ENCODE data around the gene SFXN1.

Gene SFXN1

GRCh38 chr5:175456105-175456742 lies 22.1 kb upstream of the SFXN1 start:
- no peak overlapping the region for H3K4me3 ChIP-seq (ENCODE audit: low read depth, low read length)
- TF ChIP-seq, protein P1, sequence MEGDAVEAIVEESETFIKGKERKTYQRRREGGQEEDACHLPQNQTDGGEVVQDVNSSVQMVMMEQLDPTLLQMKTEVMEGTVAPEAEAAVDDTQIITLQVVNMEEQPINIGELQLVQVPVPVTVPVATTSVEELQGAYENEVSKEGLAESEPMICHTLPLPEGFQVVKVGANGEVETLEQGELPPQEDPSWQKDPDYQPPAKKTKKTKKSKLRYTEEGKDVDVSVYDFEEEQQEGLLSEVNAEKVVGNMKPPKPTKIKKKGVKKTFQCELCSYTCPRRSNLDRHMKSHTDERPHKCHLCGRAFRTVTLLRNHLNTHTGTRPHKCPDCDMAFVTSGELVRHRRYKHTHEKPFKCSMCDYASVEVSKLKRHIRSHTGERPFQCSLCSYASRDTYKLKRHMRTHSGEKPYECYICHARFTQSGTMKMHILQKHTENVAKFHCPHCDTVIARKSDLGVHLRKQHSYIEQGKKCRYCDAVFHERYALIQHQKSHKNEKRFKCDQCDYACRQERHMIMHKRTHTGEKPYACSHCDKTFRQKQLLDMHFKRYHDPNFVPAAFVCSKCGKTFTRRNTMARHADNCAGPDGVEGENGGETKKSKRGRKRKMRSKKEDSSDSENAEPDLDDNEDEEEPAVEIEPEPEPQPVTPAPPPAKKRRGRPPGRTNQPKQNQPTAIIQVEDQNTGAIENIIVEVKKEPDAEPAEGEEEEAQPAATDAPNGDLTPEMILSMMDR (IDR thresholded peaks at IDR 0.05; ENCODE audit: low read depth, low read length, missing control alignments) = no peak
- no peak for DNase-seq (ENCODE audit: low read depth)

DNA sequence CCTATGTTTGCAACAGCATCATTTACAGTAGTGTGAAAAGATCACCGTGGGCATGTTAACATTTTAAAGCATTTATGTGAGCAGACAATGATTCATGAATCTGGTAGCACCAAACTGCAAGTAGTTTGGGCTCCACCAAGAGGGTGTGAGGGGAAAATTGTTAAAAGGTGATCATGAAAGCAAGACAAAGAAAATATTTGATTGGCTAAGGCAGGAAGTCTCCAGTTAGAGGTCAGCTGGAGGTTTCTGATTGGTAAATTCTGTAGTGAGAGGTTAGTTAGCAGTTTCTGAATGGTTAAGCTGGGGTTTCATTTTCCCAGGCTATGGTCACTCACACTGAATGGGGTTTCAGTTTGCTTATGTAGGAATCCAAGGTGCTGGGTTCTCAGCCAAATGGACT lies 20.9 kb upstream of the SFXN1 start:
- DNase-seq (ENCODE audit: low read depth) = peak; percentile 24
- H3K4me3 ChIP-seq (ENCODE audit: low read depth, low read length) = no peak overlapping the region

GRCh38 chr5:175460126-175460525 lies 18.2 kb upstream of the SFXN1 start:
- no peak overlapping the region for H3K4me3 ChIP-seq (ENCODE audit: low read depth, low read length)
- DNase-seq (ENCODE audit: low read depth) = no peak
- TF ChIP-seq, protein P1 (IDR thresholded peaks at IDR 0.05; ENCODE audit: low read depth, low read length, missing control alignments) = peak; percentile 36

More for the DNA sequence above, 20.9 kb upstream of the SFXN1 start:
- TF ChIP-seq, protein P1 (IDR thresholded peaks at IDR 0.05; ENCODE audit: low read depth, low read length, missing control alignments) = no peak

- TF ChIP-seq, protein P1 (IDR thresholded peaks at IDR 0.05; ENCODE audit: low read depth, low read length, missing control alignments) = no peak
- no peak overlapping the region for H3K4me3 ChIP-seq (ENCODE audit: low read depth, low read length)
- no peak for DNase-seq (ENCODE audit: low read depth)
These were observed 17.8 kb upstream of the SFXN1 start for GRCh38 chr5:175460552-175460951.

DNA sequence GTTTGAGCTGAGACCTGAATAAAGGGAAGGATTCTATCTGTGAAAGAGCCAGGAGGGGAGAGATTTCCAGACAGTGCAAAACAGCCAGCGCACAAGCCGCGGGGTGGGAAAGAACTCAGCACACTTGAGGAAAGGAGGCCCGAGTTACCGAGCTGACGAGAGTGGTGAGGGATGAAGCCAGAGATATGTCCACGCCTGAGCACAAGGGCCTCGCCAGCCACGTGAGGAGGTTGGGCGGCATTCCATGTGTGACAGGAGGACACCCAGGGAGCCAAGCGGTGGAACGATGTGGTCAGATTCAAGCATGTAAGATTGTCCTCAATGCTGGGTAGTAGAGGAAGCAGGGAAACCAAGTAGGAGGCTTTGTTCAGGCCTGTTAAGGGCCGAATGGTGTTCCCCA lies 17.0 kb upstream of the SFXN1 start:
- H3K4me3 ChIP-seq (ENCODE audit: low read depth, low read length) = no peak overlapping the region
- TF ChIP-seq, protein P1 (IDR thresholded peaks at IDR 0.05; ENCODE audit: low read depth, low read length, missing control alignments) = no peak
- DNase-seq (ENCODE audit: low read depth) = no peak

DNA sequence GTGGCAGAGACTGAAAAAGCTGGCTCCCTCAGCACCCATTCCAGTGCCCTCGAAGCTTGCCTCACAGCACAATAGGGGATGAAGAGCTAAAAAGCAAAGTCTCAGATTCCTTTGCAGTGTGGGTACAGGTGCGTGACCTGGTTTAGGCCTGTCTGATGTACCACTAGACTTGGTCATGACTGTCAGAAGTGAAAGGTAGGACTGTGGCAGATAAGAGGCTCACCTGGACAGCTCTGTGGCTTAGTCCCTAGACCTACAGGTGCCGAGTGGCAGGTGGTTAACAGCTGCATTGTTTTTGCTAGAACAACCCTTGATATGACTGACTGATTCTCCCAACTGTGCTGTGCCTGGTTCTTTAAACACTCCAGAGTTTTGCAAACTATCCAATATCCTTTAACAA lies 14.7 kb upstream of the SFXN1 start:
- no peak overlapping the region for H3K4me3 ChIP-seq (ENCODE audit: low read depth, low read length)
- DNase-seq (ENCODE audit: low read depth) = no peak
- TF ChIP-seq, protein P1 (IDR thresholded peaks at IDR 0.05; ENCODE audit: low read depth, low read length, missing control alignments) = no peak

Data from GM12864 (cell line).